Small intestine (tissue), 7 donors: ENCODE data around the gene CC2D2B. TPM values are rescaled to one million over a fixed set of nuclear protein-coding genes. Genes with fewer than 3 reads are reported as not detected.
A peak's percentile ranks its signal among the peaks of the same experiment; 100 is the strongest.
"Not testable (repeated sequence)": the region's sequence is repeated elsewhere in the genome, so short reads cannot be mapped to it uniquely, and the experiment has no call there.

Experiments used
- DNase-seq, 2 donors: peaks; one replicate each; pipeline versions ENCODE4 v3.0.0 to v3.0.0-alpha.2; 2013
- FAIRE-seq: peaks from 2 replicates; lab custom pipeline; 2012; peaks lifted over from hg19 to GRCh38; lab: Jason Lieb, UNC
- H3K27ac ChIP-seq, 3 donors: one replicate each; pipeline ENCODE4 v1.5.1; 2013; ENCODE audit warnings: low read length in 2 of 3, mild to moderate bottlenecking in 2 of 3, control low read depth in 1 of 3, inconsistent platforms in 1 of 3, low read depth in 1 of 3, moderate library complexity in 1 of 3
- H3K27me3 ChIP-seq, 3 donors: one replicate each; pipeline ENCODE4 v1.6.1; 2013; ENCODE audit warnings: low read length in 3 of 3, inconsistent platforms in 1 of 3; ENCODE audit not compliant: control insufficient read depth in 3 of 3, insufficient read depth in 3 of 3
- H3K36me3 ChIP-seq, 3 donors: one replicate each; pipeline ENCODE4 v1.6.1; 2013; ENCODE audit warnings: low read length in 3 of 3, inconsistent platforms in 1 of 3, low read depth in 1 of 3, mild to moderate bottlenecking in 1 of 3, moderate library complexity in 1 of 3; ENCODE audit not compliant: control insufficient read depth in 3 of 3, insufficient read depth in 2 of 3
- H3K4me1 ChIP-seq, 3 donors: one replicate each; pipeline ENCODE4 v1.6.1; 2013; ENCODE audit warnings: low read length in 2 of 3, inconsistent platforms in 1 of 3, low read depth in 1 of 3, mild to moderate bottlenecking in 1 of 3, moderate library complexity in 1 of 3; ENCODE audit not compliant: control insufficient read depth in 3 of 3, insufficient read depth in 2 of 3
- H3K4me3 ChIP-seq, 3 donors: one replicate each; pipeline ENCODE4 v1.5.1; 2013; ENCODE audit warnings: low read length in 3 of 3, control low read depth in 1 of 3, inconsistent platforms in 1 of 3, low read depth in 1 of 3, mild to moderate bottlenecking in 1 of 3, moderate library complexity in 1 of 3
- H3K9me3 ChIP-seq, 2 donors: one replicate each; pipeline ENCODE4 v1.6.1; 2013; ENCODE audit warnings: low read depth in 1 of 2, low read length in 1 of 2; ENCODE audit not compliant: control insufficient read depth in 2 of 2, insufficient read depth in 1 of 2
- WGBS, 3 donors: extraction: QIAGEN DNeasy Blood & Tissue Kit; methylation state at CpG; one replicate each; pipeline ENCODE4 v1.1.7; 2013; 5-methylcytosine and 5-hydroxymethylcytosine counted together
- polyA plus RNA-seq, 4 donors: library from polyadenylated mRNA; stranded (reverse) in 3 of 4; unstranded in 1 of 4; fragments of 200-250 nt in 3 of 4; fragments of 120-200 nt in 1 of 4; gene quantifications; one replicate each; pipeline versions ENCODE4 v1.2.1 to v1.2.3, GENCODE V29; 2013
- donor health status: healthy with polysubstance abuse.
- donor health status: control.
- donor health status: control.
- donor health status: Bipolar disorder and iron deficiency.
- donor health status: healthy.

The CC2D2B gene
- polyA plus RNA-seq, 4 donors: 0.42 to 0.59 TPM; not detected in 2

- WGBS, 3 donors: 1 to 2% (median 1%) methylated on average over 51 to 58 of the region's 58 CpGs
- DNase-seq: peak; percentile 54 to 79
These were observed 136.3 kb downstream of the CC2D2B start for GRCh38 chr10:96043893-96044715.

GRCh38 chr10:96044736-96045135, 137.0 kb downstream of the CC2D2B start:
- DNase-seq: peak in 1 of 2 donors; percentile 21
- Histone ChIP-seq H3K36me3 (peaks cover 0 to 3% (median 0%) of the 10 kb centered on the region in 3 donors), H3K4me3 (peak overlapping the region in 2 of 3 donors; percentile 79 to 84), H3K27me3 (no peaks in the 10 kb centered on the region), H3K27ac (peak overlapping the region in 2 of 3 donors; percentile 79 to 95), H3K4me1 (peaks cover 0 to 6% (median 0%) of the 10 kb centered on the region in 3 donors), H3K9me3 (no peaks in the 10 kb centered on the region)
- 14 to 30% (median 28%) methylated on average over 8 of the region's 8 CpGs for WGBS, 3 donors
- no peak for FAIRE-seq

More at GRCh38 chr10:96043893-96044715, 136.3 kb downstream of the CC2D2B start:
- Histone ChIP-seq H3K27ac (peak overlapping the region; percentile 79 to 95 (median 84)), H3K4me3 (peak overlapping the region; percentile 79 to 93 (median 84)), H3K27me3 (no peaks in the 10 kb centered on the region), H3K4me1 (peaks cover 0 to 6% (median 0%) of the 10 kb centered on the region in 3 donors), H3K36me3 (peaks cover 0 to 3% (median 0%) of the 10 kb centered on the region in 3 donors), H3K9me3 (no peaks in the 10 kb centered on the region)
- no peak for FAIRE-seq

GRCh38 chr10:96046546-96046945, 138.8 kb downstream of the CC2D2B start:
- Histone ChIP-seq H3K4me1 (no peaks in the 10 kb centered on the region), H3K27ac (no peak overlapping the region), H3K4me3 (no peak overlapping the region), H3K27me3 (no peaks in the 10 kb centered on the region), H3K9me3 (no peaks in the 10 kb centered on the region), H3K36me3 (peaks cover 0 to 6% (median 2%) of the 10 kb centered on the region in 3 donors)
- DNase-seq: no peak
- FAIRE-seq: no peak
- WGBS, 3 donors: 25 to 79% (median 39%) methylated on average over 1 of the region's 1 CpG

- no peak overlapping the region for H3K27ac ChIP-seq
- H3K36me3 ChIP-seq: peaks cover 0 to 6% (median 2%) of the 10 kb centered on the region in 3 donors
- no peaks in the 10 kb centered on the region for H3K4me1 ChIP-seq
- WGBS, 3 donors: 92 to 98% (median 95%) methylated on average over 4 of the region's 4 CpGs
- H3K9me3 ChIP-seq: no peaks in the 10 kb centered on the region
- H3K4me3 ChIP-seq: no peak overlapping the region
- no peaks in the 10 kb centered on the region for H3K27me3 ChIP-seq
- DNase-seq (peak; percentile 10 to 44), FAIRE-seq (no peak)
These were observed 139.4 kb downstream of the CC2D2B start for GRCh38 chr10:96047004-96047649.

- H3K27ac ChIP-seq, H3K36me3 ChIP-seq, DNase-seq, FAIRE-seq, H3K4me3 ChIP-seq, H3K4me1 ChIP-seq, H3K27me3 ChIP-seq, H3K9me3 ChIP-seq: not testable (repeated sequence)
- 92 to 94% (median 94%) methylated on average over 3 of the region's 3 CpGs for WGBS, 3 donors
These were observed 140.2 kb downstream of the CC2D2B start for GRCh38 chr10:96047925-96048324.

- Histone ChIP-seq H3K9me3 (no peaks in the 10 kb centered on the region), H3K27ac (no peak overlapping the region), H3K27me3 (no peaks in the 10 kb centered on the region), H3K4me3 (no peak overlapping the region), H3K36me3 (peaks cover 2 to 6% (median 5%) of the 10 kb centered on the region in 3 donors), H3K4me1 (no peaks in the 10 kb centered on the region)
- no peak for FAIRE-seq
- DNase-seq: no peak
- 67 to 77% (median 75%) methylated on average over 2 of the region's 2 CpGs for WGBS, 3 donors
These were observed 141.6 kb downstream of the CC2D2B start for GRCh38 chr10:96049340-96049739.

- H3K27ac ChIP-seq: no peak overlapping the region
- H3K9me3 ChIP-seq: no peaks in the 10 kb centered on the region
- peaks cover 2 to 12% (median 7%) of the 10 kb centered on the region in 3 donors for H3K36me3 ChIP-seq
- H3K4me3 ChIP-seq: no peak overlapping the region
- 80 to 100% (median 92%) methylated on average over 2 of the region's 2 CpGs for WGBS, 3 donors
- no peaks in the 10 kb centered on the region for H3K27me3 ChIP-seq
- DNase-seq: no peak
- FAIRE-seq: no peak
- no peaks in the 10 kb centered on the region for H3K4me1 ChIP-seq
These were observed 146.2 kb downstream of the CC2D2B start for GRCh38 chr10:96053985-96054384.

GRCh38 chr10:96056787-96057186, 149.0 kb downstream of the CC2D2B start:
- DNase-seq (no peak), FAIRE-seq (no peak)
- H3K4me3 ChIP-seq: no peak overlapping the region
- no peaks in the 10 kb centered on the region for H3K9me3 ChIP-seq
- no peak overlapping the region for H3K27ac ChIP-seq
- H3K4me1 ChIP-seq: no peaks in the 10 kb centered on the region
- no peaks in the 10 kb centered on the region for H3K27me3 ChIP-seq
- 94 to 96% (median 95%) methylated on average over 7 of the region's 7 CpGs for WGBS, 3 donors
- H3K36me3 ChIP-seq: peaks cover 2 to 13% (median 5%) of the 10 kb centered on the region in 3 donors
